DMS153 treated with DMSO at 0.1 percent for 48 hours (cell line): Measurements from ENCODE around the gene NRIP2.
"Not testable (repeated sequence)": the region's sequence is repeated elsewhere in the genome, so short reads cannot be mapped to it uniquely, and the experiment has no call there.

Experiments used
- DNase-seq: peaks from one replicate; lab custom pipeline; 2025; ENCODE audit not compliant: unreplicated experiment; lab: John Stamatoyannopoulos, UW

NRIP2 gene

GRCh38 chr12:2834581-2835491 is at the start of gene NRIP2:
Gene NRIP2, minus strand, starts transcription at chr12:2835035. Its CDS starts 52 bp downstream, at chr12:2834983.
- DNase-seq: no peak

- DNase-seq: no peak
Observed at GRCh38 chr12:2879853-2880252, 45.0 kb upstream of the NRIP2 start.

- peak; percentile 88 for DNase-seq
Observed at GRCh38 chr12:2877953-2878732, 43.3 kb upstream of the NRIP2 start.

- DNase-seq: peak; percentile 87
Observed at GRCh38 chr12:2877047-2877952, 42.5 kb upstream of the NRIP2 start, which contains the start of the genes FOXM1 and RHNO1. Gene FOXM1, minus strand, starts transcription at chr12:2877174. Its CDS starts 2,696 bp downstream, at chr12:2874478. Gene RHNO1, plus strand, starts transcription at chr12:2877223. Its CDS starts 8,144 bp downstream, at chr12:2885367.

GRCh38 chr12:2876431-2877046 is 41.7 kb upstream of the NRIP2 start:
- no peak for DNase-seq

- DNase-seq: not testable (repeated sequence)
Observed at GRCh38 chr12:2868986-2869632, 34.3 kb upstream of the NRIP2 start.

- no peak for DNase-seq
Observed at GRCh38 chr12:2864198-2864597, 29.4 kb upstream of the NRIP2 start.

- not testable (repeated sequence) for DNase-seq
Observed at GRCh38 chr12:2863402-2863801, 28.6 kb upstream of the NRIP2 start.

- DNase-seq: no peak
Observed at GRCh38 chr12:2862876-2863275, 28.0 kb upstream of the NRIP2 start.

- no peak for DNase-seq
Observed at GRCh38 chr12:2860170-2860569, 25.3 kb upstream of the NRIP2 start.

- no peak for DNase-seq
Observed at GRCh38 chr12:2858944-2859421, 24.1 kb upstream of the NRIP2 start.

- DNase-seq: no peak
Observed at GRCh38 chr12:2858334-2858733, 23.5 kb upstream of the NRIP2 start.

- DNase-seq: no peak
Observed at GRCh38 chr12:2857576-2857975, 22.7 kb upstream of the NRIP2 start.

GRCh38 chr12:2857021-2857431 is 22.2 kb upstream of the NRIP2 start, which contains the start of gene TEX52:
Gene TEX52, minus strand, starts transcription at chr12:2857039. Its CDS starts 13 bp downstream, at chr12:2857026.
- no peak for DNase-seq

- no peak for DNase-seq
Observed at GRCh38 chr12:2856051-2856450, 21.2 kb upstream of the NRIP2 start.

GRCh38 chr12:2855546-2855945 is 20.7 kb upstream of the NRIP2 start:
- DNase-seq: no peak

GRCh38 chr12:2854669-2855453 is 20.0 kb upstream of the NRIP2 start:
- DNase-seq: no peak

- peak; percentile 49 for DNase-seq
Observed at GRCh38 chr12:2853626-2854025, 18.8 kb upstream of the NRIP2 start.

- DNase-seq: no peak
Observed at GRCh38 chr12:2851931-2852330, 17.1 kb upstream of the NRIP2 start.
